CD4-positive, alpha-beta T cell treated with Interleukin-2 at 100 ng/mL for 4 hours (primary cell): Measurements from ENCODE around the gene KRTDAP.
A peak's percentile ranks its signal among the peaks of the same experiment; 100 is the strongest.

Experiments
- DNase-seq: peaks from one replicate; pipeline ENCODE4 v3.0.0-alpha.2; 2020; ENCODE audit warnings: low spot score

KRTDAP gene, protein sequence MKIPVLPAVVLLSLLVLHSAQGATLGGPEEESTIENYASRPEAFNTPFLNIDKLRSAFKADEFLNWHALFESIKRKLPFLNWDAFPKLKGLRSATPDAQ

GRCh38 chr19:35490364-35490763 lies at the start of gene KRTDAP:
TSS of gene KRTDAP (minus strand) at chr19:35490464. CDS start at chr19:35490442, 22 bp downstream.
- DNase-seq: no peak

DNA sequence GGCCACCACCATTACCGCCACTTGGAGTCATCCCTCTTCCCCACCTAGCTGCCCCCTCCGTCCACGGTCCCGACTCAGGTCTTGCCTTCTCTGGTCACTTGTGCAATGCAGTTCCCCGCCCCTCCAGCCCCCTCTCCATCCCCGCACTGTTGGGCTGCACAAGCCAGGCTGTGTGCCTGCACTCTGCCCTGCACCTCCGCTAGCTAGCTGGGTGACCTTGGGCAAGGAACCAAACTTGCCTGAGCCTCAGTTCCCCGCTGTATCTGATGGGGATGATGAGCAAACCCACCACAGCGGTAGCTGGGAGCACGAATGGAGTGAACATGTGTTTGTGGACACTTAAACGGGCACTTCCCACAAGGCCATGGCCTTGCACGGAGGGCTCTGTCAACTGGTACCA lies 49.6 kb upstream of the KRTDAP start:
- DNase-seq: no peak

DNA sequence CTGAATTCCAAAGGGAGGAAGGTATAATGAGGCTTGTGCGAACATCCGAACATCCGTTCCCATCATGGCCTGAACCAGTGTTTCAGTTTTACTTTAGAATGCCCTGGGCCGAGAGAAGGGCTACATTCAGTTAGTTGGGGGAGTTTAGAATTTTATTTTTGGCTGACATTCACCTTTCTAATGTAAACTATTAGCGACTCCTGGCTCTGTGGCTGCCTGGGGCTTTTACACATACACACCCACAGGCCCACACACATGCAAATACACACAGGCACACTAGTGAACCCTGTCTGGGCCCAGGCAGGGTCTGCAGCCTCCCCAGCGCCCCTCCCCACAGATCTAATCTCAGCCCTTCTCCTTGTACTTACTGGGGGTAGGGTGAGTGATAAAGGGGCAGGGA lies 49.0 kb upstream of the KRTDAP start:
- DNase-seq: no peak

DNA sequence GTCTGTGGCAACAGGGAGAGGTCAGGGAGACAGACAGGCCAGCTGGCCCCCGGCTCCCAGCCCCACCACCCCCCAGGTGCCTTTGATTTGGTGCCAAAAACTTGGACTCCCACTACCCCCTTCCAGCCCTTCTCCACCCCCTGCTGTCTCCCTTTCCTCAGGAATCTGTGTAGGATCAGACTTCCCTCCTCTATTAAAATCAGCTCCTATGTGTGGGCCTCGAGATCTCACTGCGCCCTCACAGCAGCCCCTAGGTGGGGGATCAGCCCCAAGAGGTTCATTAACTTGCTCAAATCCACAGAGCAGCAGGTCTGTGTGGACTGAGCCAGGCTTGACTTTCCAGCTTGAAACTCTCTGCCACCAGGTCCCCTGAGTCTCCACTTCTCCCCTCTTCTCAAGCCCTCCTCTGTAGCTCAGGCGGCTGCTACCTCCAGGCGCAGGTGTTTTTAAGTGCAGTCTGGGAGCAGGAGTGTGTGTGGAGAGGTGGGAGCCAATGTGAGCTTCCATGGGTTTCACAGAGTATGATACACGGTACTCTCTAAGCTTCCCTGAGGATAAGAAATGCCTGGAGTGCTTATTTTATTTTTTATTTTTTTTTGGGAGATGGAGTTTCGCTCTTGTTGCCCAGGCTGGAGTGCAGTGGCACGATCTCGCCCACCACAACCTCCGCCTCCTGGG lies 44.7 kb upstream of the KRTDAP start:
- DNase-seq: no peak

DNA sequence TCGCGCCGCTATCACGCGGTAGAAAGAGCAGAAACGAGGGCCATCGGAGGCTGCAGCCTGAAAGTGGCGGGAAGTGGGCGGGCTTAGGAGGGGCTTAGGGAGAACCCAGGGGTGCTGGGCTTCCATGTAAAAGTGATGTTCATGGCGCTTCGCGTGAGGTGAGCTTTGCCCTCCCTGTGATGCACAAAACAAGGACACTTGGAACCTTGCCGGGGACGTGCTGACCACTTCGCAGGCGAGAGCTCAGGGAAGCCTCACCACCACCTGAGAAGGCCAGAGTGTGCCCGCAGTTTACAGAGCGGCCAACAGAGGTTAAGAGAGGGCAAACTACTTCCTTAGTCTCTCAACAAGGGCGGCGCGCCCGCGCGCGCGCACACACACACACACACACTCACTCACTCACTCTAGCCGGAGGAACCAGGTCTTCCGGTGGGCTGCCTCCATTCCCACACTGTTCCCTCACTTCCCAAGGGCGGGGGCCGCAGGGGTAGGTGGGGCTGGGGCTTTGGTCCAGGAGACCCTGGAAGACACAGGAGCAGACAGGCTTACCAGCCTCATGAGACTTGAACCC lies 43.6 kb upstream of the KRTDAP start:
- DNase-seq: peak; percentile 15

DNA sequence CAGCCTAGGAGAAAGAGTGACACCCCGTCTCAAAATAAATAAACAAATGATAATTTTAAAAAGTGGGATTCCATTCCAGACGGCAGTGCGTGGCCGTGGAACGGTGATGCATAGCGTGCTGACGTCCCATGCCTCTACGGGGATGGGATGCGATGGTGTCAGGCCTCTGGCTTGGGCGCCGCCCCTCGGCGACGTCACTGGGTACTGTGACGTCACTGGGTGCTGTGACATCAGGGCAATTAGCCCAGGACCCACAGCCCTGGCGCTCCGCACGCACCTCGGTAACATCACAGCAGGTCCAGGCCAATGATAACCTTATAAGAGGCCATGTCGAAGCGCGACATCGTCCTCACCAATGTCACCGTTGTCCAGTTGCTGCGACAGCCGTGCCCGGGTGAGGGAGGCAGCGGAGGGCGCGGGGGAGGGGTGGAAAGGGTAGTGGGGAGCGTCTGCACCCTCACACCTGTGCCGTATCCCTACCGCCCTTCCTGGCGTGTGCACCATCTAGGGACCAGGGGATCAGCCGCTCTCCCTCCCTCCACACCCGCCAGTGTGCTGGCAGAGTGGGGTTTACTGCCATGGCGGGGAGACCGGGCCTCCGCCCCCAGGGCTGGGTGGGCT lies 43.0 kb upstream of the KRTDAP start, which contains the start of gene GAPDHS:
Gene GAPDHS, plus strand, starts transcription at position 256 of the 621 bp plus-strand sequence. Its CDS starts 72 bp downstream, at position 328.
- DNase-seq: no peak

- DNase-seq: no peak
These were observed 41.0 kb upstream of the KRTDAP start for GRCh38 chr19:35531291-35531690.

DNA sequence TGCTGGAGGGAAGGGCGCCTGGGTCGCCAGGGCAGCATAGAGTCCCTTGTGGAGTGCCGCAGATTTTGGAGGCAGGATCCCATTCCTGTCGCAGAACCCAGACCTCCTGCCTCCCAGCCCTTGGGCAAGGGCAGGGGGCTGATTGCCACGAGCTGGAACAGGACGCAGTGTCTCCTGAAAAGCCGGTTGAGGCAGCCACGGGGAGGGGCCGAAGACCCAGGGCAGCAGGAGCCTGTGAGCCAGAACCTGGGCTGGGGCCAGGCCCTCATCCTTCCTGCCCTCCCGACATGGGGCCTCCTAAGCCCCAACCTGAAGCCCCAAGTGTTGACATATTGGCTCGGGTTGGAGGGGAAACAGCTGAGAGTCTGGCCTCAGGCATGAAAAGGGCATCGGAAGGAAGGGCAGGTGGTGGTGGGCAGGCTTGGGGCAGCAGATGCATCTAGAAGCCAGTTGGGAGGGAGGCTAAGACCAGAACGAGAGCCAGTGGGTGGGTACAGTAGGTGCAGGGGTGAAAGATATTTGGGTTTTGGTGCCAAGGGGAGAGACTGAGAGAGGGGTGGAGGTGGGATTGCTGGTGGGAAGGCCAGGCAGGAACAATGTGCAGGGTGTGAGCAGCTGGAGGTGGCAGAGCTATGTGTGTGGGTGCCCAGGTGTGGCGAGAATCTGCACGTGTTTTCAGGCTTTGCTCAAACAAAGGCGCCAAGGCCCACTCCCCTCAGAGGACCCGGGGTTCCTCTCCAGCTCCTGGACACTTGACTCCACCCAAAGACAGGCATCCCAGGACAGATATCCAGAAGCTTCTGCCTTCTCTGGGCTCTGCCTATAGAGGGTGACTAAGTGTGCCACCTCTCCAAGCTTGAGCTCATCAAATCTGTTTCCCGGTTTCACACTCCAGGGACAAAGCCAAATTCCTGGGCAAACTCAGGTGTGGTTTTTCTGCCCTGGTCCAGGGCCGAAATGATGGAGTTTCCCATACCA lies 39.3 kb upstream of the KRTDAP start:
- no peak for DNase-seq

GRCh38 chr19:35528218-35529038 lies 38.2 kb upstream of the KRTDAP start, which contains the start of gene SBSN:
TSS of gene SBSN (minus strand) at chr19:35528311. CDS start at chr19:35528281, 30 bp downstream.
- no peak for DNase-seq

DNA sequence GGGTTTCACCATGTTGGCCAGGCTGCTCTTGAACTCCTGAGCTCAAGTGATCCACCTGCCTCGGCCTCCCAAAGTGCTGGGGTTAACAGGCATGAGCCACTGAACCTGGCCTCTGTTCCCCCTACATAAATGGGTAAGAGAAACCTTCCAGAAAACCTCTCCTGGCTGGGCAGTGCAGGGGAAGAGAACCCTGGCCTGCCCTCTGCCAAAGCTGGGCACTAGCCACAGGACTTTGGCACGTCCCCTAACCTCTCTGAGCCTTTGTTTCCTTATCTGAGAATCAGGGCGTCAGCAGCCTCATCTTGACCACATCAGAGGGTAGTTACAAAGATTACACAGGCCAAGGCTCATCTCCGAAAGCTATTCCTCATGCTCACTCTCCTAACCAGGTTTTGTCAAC lies 35.6 kb upstream of the KRTDAP start:
- DNase-seq: no peak

- no peak for DNase-seq
These were observed 34.0 kb upstream of the KRTDAP start for GRCh38 chr19:35524181-35524837.

DNA sequence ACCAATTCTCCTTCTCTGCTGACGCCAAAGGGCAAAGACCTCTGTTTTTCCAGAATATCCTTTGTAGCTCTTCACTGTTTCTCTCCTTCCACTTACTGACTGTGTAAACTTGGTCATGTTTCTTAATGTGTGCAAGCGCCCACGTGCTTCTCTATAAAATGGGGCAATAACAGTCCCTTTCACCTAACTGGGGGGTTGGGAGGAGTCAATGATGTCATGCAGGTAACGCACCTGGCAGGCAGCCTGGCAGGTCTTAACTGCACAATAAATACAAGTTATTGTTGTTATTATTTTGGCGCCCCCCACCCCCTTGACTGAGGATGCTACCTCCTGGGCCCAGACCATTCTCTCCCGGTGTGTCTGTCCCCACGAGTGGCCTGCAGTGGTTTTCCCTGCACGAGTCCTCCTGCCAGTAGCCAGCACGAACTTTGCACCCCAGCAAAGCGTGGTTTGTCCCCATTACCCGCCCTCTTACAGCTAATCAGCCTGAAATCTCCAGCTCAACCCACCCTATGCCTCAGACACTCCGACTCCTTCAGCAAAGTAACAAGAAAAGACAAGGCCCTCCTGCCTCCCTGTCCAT lies 32.6 kb upstream of the KRTDAP start:
- DNase-seq: no peak

- DNase-seq: no peak
These were observed 31.0 kb upstream of the KRTDAP start for GRCh38 chr19:35521124-35521743.

DNA sequence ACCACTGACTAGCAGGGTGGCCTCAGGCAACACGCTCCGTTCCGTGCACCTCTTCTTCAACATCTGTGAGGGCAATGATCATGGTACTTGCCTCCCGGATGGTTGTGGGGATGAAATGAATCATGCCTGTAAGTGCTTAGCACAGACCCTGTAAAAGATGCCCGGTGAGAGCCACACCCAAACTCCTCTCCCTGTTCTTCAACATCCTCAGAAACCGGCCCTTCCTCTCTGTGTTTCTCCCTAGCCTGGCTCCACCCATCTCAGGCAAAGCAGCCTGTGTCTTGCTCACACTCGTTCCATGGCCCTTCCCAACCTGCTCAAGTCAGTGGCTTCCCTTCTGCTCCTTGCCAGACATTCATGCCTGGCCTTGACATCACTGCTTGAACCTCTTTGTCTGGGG lies 29.0 kb upstream of the KRTDAP start:
- no peak for DNase-seq

- DNase-seq: no peak
These were observed 28.0 kb upstream of the KRTDAP start for GRCh38 chr19:35518313-35518712.

DNA sequence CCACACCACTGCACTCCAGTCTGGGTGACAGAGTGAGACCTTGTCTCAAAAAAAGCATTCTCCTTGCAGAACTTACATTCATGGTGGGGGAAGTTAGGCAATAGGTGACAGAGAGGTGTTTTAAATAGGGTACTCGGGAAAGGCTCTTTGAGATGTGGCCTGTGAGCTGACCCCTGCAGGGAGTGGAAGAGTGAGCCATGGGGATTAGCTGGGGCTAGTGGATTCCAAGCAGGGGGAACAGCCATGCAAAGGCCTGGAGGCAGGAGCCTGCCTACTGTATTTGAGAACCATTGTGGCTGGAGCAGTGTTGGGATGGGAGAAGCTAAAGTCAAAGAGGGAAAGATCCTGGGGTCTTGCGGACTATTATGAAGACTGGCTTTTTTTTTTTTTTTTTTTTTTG lies 27.1 kb upstream of the KRTDAP start:
- no peak for DNase-seq

DNA sequence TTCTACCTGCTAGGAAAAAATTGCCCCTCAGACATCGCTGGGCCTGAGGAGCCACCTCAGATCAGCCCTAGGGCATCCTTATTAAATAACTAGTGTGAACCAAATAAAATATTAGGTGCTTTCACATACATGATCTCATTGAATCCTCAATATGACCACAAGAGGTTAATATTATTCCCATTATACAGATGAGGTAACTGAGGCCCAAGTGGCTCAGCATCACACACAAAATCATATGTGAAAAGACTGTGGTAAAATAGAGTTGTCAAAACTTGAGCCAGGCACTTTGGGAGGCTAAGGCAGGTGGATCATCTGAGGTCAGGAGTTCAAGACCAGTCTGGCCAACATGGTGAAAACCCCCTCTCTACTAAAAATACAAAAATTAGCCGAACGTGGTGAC lies 26.0 kb upstream of the KRTDAP start:
- no peak for DNase-seq

- DNase-seq: no peak
These were observed 24.1 kb upstream of the KRTDAP start for GRCh38 chr19:35514282-35514809.

DNA sequence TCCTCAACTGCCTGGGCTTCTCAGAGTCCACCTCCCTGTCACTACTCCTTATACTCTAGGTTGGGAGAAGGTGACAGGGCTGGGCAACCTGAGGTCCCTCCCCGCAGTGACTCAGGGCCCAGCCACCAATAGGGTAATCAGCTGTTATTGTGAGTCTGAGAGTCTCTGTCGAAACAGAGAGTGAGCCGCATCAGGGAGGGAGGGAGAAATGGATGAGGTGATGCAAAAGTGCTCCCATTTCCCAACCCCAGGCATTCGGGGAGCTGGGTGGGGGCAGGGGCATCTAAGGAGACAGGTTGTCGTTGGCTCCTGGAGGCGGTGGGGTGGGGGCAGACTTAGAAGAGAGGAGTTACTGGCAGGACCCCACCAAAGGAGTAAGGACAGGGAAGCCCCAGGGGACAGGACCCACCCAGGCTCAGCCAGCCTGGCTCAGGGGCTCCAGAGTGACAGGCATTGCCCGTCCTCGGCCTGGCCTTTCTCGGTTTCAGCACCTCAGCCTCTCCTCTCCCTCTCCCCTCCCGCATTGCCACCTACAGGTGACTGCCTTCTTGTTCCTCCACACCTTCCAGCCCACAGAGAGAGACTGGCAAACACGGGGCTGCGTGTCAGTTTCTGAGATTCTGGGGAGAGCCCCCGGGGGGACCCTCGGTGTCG lies 23.5 kb upstream of the KRTDAP start, which contains the start of gene DMKN:
Gene DMKN, minus strand, starts transcription at position 22 of the 654 bp plus-strand sequence. CDS start 174 bp downstream, outside the sequence.
- no peak for DNase-seq
